T-helper 2 cell treated with Interferon-gamma antibody and Interleukin-4, amounts not matched to agents 5 μg/mL and 100 μg/mL, for 36 hours (primary cell): ENCODE results near the gene HECTD1.
"Not testable (repeated sequence)": the region's sequence is repeated elsewhere in the genome, so short reads cannot be mapped to it uniquely, and the experiment has no call there.

ENCODE experiments used
- DNase-seq: peaks from one replicate; pipeline ENCODE4 v3.0.0; 2021; ENCODE audit warnings: low spot score
- H3K27ac Mint-ChIP-seq: one replicate; pipeline ENCODE4 v1.8.0; 2021; ENCODE audit warnings: mild to moderate bottlenecking, mixed read lengths
- H3K27me3 Mint-ChIP-seq: one replicate; pipeline ENCODE4 v1.8.0; 2021; ENCODE audit warnings: low read depth, mixed read lengths
- H3K36me3 Mint-ChIP-seq: one replicate; pipeline ENCODE4 v1.8.0; 2021; ENCODE audit warnings: low read depth, mixed read lengths
- H3K4me1 Mint-ChIP-seq: one replicate; pipeline ENCODE4 v1.8.0; 2021; ENCODE audit warnings: low read depth, mixed read lengths
- H3K4me3 Mint-ChIP-seq: one replicate; pipeline ENCODE4 v1.8.0; 2022; ENCODE audit warnings: mild to moderate bottlenecking, moderate library complexity, mixed read lengths
- H3K9me3 Mint-ChIP-seq: one replicate; pipeline ENCODE4 v1.8.0; 2021; ENCODE audit warnings: mixed read lengths

Gene HECTD1

DNA sequence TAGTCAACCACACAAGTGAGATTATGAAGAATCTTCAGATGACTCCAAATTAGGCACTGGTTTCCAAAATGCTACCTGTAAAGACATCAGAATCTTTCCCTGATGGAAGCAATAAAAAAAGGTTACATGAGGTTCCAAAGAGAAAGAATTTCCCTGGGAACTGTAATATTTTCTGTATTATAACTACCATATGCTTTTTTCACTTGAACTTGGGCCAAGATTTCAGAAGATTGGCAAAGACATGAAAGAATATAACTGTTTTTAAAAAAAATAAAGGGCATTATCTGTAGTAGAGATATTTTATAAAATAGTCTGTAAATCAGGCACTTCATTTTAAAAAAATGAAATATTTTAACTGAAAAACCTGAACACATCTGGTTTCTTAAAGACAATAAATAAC lies 12.9 kb downstream of the HECTD1 start:
- peaks cover 29% of the 10 kb centered on the region for H3K36me3 Mint-ChIP-seq
- no peaks in the 10 kb centered on the region for H3K27me3 Mint-ChIP-seq
- no peak for DNase-seq
- no peak overlapping the region for H3K27ac Mint-ChIP-seq
- H3K4me1 Mint-ChIP-seq, result peaks cover 22% of the 10 kb centered on the region
- no peak overlapping the region for H3K4me3 Mint-ChIP-seq
- H3K9me3 Mint-ChIP-seq, result no peaks in the 10 kb centered on the region

DNA sequence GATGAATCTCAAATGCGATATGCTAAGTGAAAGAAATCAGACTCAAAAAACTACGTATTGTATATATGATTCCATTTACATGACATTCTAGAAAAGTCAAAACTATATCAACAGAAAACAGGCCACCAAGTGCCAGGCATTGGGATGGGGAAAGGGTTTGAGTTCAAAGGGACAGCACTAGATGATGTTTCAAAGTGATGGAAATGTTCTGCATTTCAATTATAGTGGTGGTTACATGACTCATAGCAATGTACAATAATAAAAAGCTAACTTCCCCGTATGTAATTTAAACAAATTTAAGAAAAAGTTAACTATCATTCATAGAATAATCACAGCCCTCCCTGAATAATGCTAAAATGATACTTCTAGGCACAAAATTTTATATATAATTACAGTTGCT lies 13.5 kb downstream of the HECTD1 start:
- Mint-ChIP-seq H3K4me3 (no peak overlapping the region), H3K9me3 (no peaks in the 10 kb centered on the region), H3K36me3 (peaks cover 28% of the 10 kb centered on the region), H3K27ac (no peak overlapping the region), H3K27me3 (no peaks in the 10 kb centered on the region), H3K4me1 (peaks cover 22% of the 10 kb centered on the region)
- DNase-seq, result no peak

DNA sequence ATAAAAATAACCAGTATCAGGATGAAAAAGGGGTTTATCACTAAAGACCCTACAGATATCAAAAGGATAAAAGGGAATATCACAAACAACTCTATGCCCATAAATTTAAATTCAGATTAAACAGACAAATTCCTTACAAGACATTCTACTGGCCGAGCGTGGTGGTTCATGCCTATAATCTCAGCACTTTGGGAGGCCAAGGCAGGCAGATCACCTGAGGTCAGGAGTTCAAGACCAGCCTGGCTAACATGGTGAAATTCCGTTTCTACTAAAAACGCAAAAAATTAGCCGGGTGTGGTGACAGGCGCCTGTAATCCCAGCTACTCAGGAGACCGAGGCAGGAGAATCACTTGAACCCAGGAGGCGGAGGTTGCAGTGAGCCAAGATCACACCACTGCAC lies 15.0 kb downstream of the HECTD1 start:
- H3K9me3 Mint-ChIP-seq, DNase-seq, H3K4me3 Mint-ChIP-seq, H3K27ac Mint-ChIP-seq, H3K27me3 Mint-ChIP-seq: not testable (repeated sequence)
- Mint-ChIP-seq H3K36me3 (peaks cover 25% of the 10 kb centered on the region), H3K4me1 (peaks cover 21% of the 10 kb centered on the region)

DNA sequence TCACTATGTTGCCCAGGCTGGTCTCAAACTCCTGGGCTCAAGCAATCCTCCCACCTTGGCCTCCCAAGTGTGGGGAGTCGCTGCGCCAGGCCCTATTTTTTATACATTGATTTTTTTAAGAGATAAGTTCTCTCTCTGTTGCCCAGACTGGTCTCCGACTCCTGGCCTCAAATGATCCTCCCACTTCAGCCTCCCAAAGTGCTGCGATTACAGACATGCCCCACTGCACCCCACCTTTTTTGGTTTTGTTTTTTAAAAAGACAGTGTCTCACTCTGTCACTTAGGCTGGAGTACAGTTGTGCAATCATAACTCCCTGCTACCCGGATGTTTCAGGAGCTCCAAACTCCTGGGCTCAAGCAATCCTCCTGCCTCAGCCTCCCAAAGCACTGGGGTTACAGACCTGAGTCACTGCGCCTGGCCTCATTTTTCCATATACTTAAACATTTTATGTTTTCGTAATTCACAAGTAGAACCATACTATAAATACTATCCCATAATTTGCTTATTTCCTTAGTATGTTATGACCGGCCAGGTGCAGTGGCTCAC lies 16.8 kb downstream of the HECTD1 start:
- peaks cover 21% of the 10 kb centered on the region for H3K36me3 Mint-ChIP-seq
- DNase-seq, result no peak
- H3K4me3 Mint-ChIP-seq, result no peak overlapping the region

DNA sequence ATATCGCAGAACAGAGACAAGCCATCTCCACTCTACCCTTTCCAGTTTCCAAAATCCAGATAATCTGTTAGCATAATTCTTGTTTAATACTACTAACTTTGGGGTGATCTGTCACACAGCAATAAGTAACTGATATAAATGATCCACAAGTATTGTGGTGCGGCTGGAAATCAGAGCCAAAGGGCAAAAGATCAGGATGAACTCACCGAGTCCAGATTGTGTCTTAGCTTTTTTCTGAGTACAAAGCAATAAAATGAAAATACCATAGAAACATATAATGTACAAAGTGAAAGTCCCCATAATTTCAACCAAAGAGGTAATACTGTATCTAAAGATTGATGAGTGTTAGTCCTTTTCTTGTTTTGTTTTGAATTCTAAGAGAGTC lies 17.4 kb downstream of the HECTD1 start:
- Mint-ChIP-seq H3K36me3 (peaks cover 23% of the 10 kb centered on the region), H3K27me3 (no peaks in the 10 kb centered on the region), H3K27ac (no peak overlapping the region), H3K4me3 (no peak overlapping the region), H3K4me1 (peaks cover 20% of the 10 kb centered on the region), H3K9me3 (no peaks in the 10 kb centered on the region)
- no peak for DNase-seq

More for the DNA sequence above, 16.8 kb downstream of the HECTD1 start:
- Mint-ChIP-seq H3K27ac (no peak overlapping the region), H3K27me3 (no peaks in the 10 kb centered on the region), H3K4me1 (peaks cover 20% of the 10 kb centered on the region), H3K9me3 (no peaks in the 10 kb centered on the region)

DNA sequence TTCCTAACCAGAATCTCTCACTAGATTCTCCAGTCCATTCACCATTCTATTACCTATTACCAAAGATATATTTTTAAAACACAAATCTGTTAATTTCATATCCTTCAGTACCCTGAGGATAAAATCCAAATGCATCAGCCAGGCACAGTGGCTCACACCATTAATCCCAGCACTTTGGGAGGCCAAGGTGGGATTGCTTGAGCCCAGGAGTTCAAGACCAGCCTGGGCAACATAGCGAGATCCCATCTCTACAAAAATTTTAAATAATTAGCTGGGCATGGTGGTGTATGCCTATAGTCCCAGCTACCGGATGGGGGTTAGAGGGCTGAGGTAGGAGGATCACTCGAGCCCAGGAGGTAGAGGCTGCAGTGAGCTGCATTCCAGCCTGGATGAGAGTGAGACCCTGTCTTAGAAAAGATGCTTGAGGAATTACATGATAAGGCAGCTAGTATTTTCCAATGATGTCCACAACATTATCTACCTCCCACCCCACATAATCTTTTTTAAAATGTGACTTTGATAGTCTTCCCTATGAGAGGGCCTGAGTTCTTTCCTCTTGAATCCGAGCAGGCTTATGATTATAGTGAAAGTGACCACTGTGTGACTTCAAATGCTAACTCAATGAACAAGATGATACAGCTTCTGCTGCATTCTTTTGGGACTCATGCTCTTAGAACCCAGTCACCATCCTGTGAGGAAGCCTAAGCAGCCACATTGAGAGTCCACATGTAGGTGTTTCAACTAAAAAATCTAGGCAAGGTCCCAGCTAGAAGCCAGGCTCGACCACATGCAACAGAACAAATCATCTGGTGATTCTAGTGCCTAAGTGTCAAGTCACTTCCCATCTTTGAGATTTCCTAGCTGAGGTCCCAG lies 18.0 kb downstream of the HECTD1 start:
- Mint-ChIP-seq H3K27ac (no peak overlapping the region), H3K36me3 (peaks cover 20% of the 10 kb centered on the region)

DNA sequence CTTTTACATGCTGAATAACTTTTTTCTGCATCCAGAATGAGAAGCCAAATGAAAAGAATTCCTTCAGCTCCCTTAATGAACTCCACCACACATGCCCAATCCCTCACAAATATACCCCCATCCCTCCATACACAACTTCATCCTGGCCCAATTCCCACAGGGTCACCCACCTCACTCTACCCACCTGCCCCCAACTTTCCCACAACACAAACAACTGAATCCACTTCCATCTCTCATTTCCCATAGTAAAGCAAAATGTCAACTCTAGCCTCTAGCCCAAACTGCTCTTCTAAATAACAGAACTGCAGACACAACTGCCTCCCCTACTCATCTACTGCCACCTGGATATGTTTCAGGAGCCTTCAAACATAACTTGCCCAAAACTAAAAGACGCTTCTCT lies 18.8 kb downstream of the HECTD1 start:
- H3K9me3 Mint-ChIP-seq, result no peaks in the 10 kb centered on the region
- peaks cover 17% of the 10 kb centered on the region for H3K36me3 Mint-ChIP-seq
- no peak overlapping the region for H3K4me3 Mint-ChIP-seq
- peak overlapping the region; percentile 2 for H3K27ac Mint-ChIP-seq
- no peak for DNase-seq
- peaks cover 12% of the 10 kb centered on the region for H3K4me1 Mint-ChIP-seq
- H3K27me3 Mint-ChIP-seq, result no peaks in the 10 kb centered on the region

More for the DNA sequence above, 18.0 kb downstream of the HECTD1 start:
- DNase-seq, result no peak
- Mint-ChIP-seq H3K4me1 (peaks cover 16% of the 10 kb centered on the region), H3K4me3 (no peak overlapping the region), H3K27me3 (no peaks in the 10 kb centered on the region), H3K9me3 (no peaks in the 10 kb centered on the region)

DNA sequence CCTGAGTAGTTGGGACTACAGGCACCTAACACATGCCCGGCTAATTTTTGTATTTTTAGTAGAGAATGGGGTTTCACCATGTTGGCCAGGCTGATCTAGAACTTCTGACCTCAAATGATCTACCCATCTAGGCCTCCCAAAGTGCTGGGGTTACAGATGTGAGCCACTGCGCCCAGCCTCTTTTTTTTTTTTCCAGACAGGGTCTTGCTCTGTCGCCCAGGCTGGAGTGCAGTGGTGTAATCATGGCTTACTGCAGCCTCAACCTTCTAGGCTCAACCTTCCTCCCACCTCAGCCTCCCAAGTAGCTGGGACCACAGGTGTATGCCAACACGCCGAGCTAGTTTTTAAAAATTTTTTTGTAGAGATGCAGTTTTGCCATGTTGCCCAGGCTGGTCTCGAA lies 25.6 kb downstream of the HECTD1 start:
- not testable (repeated sequence) for H3K4me1 Mint-ChIP-seq, DNase-seq, H3K4me3 Mint-ChIP-seq, H3K9me3 Mint-ChIP-seq, H3K27me3 Mint-ChIP-seq, H3K27ac Mint-ChIP-seq
- peaks cover 15% of the 10 kb centered on the region for H3K36me3 Mint-ChIP-seq

DNA sequence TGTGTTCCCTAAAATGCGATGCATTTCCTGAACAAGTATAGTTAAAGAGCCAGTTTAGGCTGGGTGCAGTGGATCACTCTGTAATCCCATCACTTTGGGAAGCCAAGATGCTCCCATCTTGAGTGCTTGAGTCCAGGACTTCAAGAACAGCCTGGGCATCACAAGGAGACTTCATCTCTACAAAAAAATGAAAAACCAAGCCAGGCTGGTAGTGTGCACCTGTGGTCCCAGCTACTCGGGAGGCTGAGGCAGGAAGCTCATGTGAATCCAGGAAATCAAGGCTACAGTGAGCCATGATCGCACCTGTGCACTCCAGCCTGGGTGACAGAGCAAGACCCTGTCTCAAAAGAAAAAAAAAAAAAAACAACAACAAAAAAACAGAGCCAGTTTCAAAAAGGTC lies 26.3 kb downstream of the HECTD1 start:
- no peak for DNase-seq
- Mint-ChIP-seq H3K4me3 (no peak overlapping the region), H3K36me3 (peaks cover 17% of the 10 kb centered on the region)

DNA sequence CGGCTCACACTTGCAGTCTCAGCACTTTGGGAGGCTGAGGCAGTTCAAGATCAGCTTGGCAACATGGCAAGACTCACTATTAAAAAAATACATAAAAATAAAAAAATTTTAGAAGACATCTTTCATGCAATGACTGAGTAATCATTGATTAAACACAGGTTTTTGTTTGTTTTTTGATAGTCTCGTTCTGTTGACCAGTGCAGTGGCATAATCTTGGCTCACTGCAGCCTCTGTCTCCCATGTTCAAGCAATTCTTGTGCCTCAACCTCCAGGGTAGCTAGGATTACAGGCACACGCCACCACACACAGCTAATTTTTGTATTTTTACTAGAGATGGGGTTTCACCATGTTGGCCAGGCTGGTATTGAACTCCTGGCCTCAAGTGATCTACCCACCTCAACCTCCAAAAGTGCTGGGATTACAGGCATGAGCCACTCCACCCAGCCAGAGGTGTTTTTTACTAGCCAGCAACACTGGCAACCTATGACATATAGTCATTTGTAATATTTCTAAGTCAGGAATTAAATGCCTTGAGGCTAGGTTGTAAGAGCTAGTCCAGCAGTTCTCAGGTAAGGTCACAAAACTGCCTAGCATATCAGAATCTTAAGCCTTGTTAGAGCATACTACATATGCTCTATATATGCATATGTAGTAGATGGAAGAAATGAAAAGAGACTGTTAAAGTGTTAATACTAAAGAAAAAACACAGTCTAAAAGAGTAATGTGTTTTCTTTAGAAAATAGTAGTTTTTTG lies 27.1 kb downstream of the HECTD1 start:
- H3K27me3 Mint-ChIP-seq, result no peaks in the 10 kb centered on the region
- H3K36me3 Mint-ChIP-seq, result peaks cover 12% of the 10 kb centered on the region
- no peak overlapping the region for H3K4me3 Mint-ChIP-seq
- H3K27ac Mint-ChIP-seq, result no peak overlapping the region
- peaks cover 1% of the 10 kb centered on the region for H3K4me1 Mint-ChIP-seq
- no peaks in the 10 kb centered on the region for H3K9me3 Mint-ChIP-seq
- DNase-seq, result no peak

More for the DNA sequence above, 26.3 kb downstream of the HECTD1 start:
- Mint-ChIP-seq H3K27me3 (no peaks in the 10 kb centered on the region), H3K4me1 (peaks cover 4% of the 10 kb centered on the region), H3K27ac (no peak overlapping the region), H3K9me3 (no peaks in the 10 kb centered on the region)

DNA sequence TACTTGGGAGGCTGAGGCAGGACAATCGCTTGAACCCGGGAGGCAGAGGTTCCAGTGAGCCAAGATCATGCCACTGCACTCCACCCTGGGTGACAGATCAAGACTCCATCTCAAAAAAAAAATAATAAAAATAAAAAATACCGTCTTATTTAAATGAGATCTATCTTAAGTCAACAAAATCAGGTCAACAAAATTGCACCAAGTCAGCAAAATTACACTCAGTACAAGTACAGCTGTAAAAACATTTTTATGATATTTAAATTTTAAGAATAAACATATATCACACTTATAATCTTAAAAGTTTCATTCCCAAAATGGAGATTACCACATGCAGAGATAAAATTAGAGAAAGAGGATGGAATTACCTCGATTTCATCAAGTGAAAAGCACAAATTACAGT lies 33.2 kb downstream of the HECTD1 start:
- Mint-ChIP-seq H3K27ac (no peak overlapping the region), H3K27me3 (no peaks in the 10 kb centered on the region), H3K4me1 (peaks cover under 1% of the 10 kb centered on the region), H3K4me3 (no peak overlapping the region), H3K9me3 (no peaks in the 10 kb centered on the region), H3K36me3 (peaks cover 47% of the 10 kb centered on the region)
- no peak for DNase-seq

DNA sequence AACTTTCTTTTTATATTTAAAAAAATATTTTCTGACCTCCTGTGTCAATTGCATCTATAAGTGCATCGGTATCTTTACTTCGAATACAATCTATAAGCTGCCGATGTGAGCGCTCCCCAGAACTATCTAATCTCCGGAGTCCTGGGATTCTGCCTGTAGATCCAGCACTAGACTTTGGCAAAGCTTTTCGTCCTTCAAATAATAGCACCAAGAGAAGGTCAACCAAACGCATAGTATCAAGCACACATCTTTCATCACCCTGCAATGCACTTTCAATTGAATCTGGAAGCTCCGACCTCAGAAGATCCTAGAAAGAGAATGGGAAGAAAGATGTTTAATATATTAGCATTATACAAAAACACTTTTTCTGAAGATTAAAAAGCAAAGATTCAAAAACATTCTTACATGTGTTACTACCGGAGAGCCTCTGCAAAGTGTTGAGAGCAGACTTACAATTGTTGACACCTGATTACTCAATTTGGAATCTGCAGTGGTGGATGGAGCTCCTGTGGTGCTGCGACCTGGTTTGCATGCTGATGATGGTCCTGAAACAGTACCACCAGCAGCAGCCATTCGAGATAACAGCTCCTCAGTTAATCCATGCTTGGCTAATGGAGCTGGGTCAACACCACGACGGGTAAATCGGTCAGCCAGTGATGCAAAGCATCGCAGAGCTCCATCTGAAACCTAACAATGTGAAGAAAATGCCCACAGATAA lies 34.3 kb downstream of the HECTD1 start:
- Mint-ChIP-seq H3K27ac (no peak overlapping the region), H3K4me1 (no peaks in the 10 kb centered on the region), H3K36me3 (peaks cover 48% of the 10 kb centered on the region), H3K4me3 (no peak overlapping the region), H3K27me3 (no peaks in the 10 kb centered on the region), H3K9me3 (no peaks in the 10 kb centered on the region)
- DNase-seq, result no peak

DNA sequence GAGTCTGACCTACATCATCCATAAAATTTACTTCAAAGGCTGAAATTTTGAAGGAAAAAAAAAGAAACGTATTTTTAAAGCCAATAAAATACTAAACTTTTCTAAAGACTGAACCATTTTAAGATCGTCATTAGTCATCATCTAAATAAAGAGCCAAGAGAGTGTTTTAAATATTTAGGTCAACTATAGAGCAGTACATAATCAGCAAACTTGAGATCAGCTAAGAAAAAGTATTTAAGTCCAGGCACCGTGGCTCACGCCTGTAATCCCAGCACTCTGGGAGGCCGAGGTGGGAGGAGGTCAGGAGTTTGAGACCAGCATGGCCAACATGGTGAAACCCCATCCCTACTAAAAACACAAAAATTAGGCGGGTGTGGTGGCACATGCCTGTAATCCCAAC lies 35.5 kb downstream of the HECTD1 start:
- no peak for DNase-seq
- no peak overlapping the region for H3K27ac Mint-ChIP-seq
- H3K36me3 Mint-ChIP-seq, result peaks cover 49% of the 10 kb centered on the region
- H3K4me3 Mint-ChIP-seq, result no peak overlapping the region
- no peaks in the 10 kb centered on the region for H3K27me3 Mint-ChIP-seq
- H3K9me3 Mint-ChIP-seq, result no peaks in the 10 kb centered on the region
- H3K4me1 Mint-ChIP-seq, result no peaks in the 10 kb centered on the region

DNA sequence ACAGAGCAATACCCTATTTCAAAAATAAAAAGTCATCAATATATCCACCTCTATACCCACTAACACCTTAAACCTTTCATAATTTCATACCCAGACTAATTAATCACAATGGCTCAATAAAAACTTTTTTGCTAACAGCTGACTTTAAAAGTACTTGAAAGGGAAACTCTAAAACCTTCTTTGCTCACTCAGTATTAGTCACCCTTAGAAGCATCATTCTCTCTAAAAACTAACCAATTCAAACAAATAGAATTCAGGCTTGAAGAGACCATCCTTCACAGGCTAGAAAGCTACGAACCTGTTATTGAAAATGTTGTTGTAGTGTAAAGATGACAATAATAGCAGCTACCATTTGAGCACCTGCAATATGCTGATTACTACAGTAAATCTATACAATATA lies 37.2 kb downstream of the HECTD1 start:
- no peak overlapping the region for H3K27ac Mint-ChIP-seq
- H3K4me3 Mint-ChIP-seq, result no peak overlapping the region
- H3K36me3 Mint-ChIP-seq, result peaks cover 52% of the 10 kb centered on the region
- H3K27me3 Mint-ChIP-seq, result no peaks in the 10 kb centered on the region
- H3K9me3 Mint-ChIP-seq, result no peaks in the 10 kb centered on the region
- no peaks in the 10 kb centered on the region for H3K4me1 Mint-ChIP-seq
- DNase-seq, result no peak
